OCI-LY1 (cell line): Measurements from ENCODE around the gene DDX1.

Source experiments
- H2AFZ ChIP-seq: fragments of 200-600 bp; sonication (generic), shearing (Covaris generic); 2 replicates; pipeline ENCODE4 v1.6.0; 2014; ENCODE audit warnings: antibody characterized with exemption, mild to moderate bottlenecking, low read length
- H3F3A ChIP-seq: fragments of 200-600 bp; sonication (generic), shearing (Covaris generic); 2 replicates; pipeline ENCODE4 v1.6.0; 2014; ENCODE audit warnings: mild to moderate bottlenecking, antibody characterized with exemption, low read length, moderate library complexity; ENCODE audit not compliant: insufficient read depth
- H3K27ac ChIP-seq: fragments of 200-600 bp; sonication (generic); 2 replicates; pipeline ENCODE4 v1.5.1; 2014; ENCODE audit warnings: low read length, mixed run types, mild to moderate bottlenecking, low read depth; ENCODE audit not compliant: poor library complexity, severe bottlenecking
- H3K27me3 ChIP-seq: fragments of 200-600 bp; sonication (generic); 2 replicates; pipeline ENCODE4 v1.6.0; 2014; ENCODE audit warnings: antibody characterized with exemption, mild to moderate bottlenecking, low read length, moderate library complexity; ENCODE audit not compliant: insufficient read depth
- H3K36me3 ChIP-seq: fragments of 200-600 bp; sonication (generic); 2 replicates; pipeline ENCODE4 v1.6.1; 2014; ENCODE audit warnings: mild to moderate bottlenecking, antibody characterized with exemption, low read length, moderate library complexity, mixed read lengths; ENCODE audit not compliant: insufficient read depth
- H3K4me1 ChIP-seq: fragments of 200-600 bp; sonication (generic); 2 replicates; pipeline ENCODE4 v1.5.1; 2014; ENCODE audit warnings: mild to moderate bottlenecking, low read length, moderate library complexity; ENCODE audit not compliant: insufficient read depth, severe bottlenecking
- H3K4me2 ChIP-seq: fragments of 200-600 bp; sonication (generic), shearing (Covaris generic); 2 replicates; pipeline ENCODE4 v1.6.1; 2014; ENCODE audit warnings: low read length
- H3K4me3 ChIP-seq: fragments of 200-600 bp; sonication (generic); 2 replicates; pipeline ENCODE4 v1.5.1; 2014; ENCODE audit warnings: low read length, low read depth, mild to moderate bottlenecking, mixed read lengths; ENCODE audit not compliant: poor library complexity, severe bottlenecking
- H3K79me2 ChIP-seq: fragments of 200-600 bp; shearing (Covaris generic); 2 replicates; pipeline ENCODE4 v1.6.1; 2016; ENCODE audit warnings: mixed run types, low read length, mixed read lengths; ENCODE audit not compliant: insufficient read depth
- H3K9ac ChIP-seq: fragments of 200-600 bp; sonication (generic), shearing (Covaris generic); 2 replicates; pipeline ENCODE4 v1.6.1; 2014; ENCODE audit warnings: mild to moderate bottlenecking, low read length, mixed read lengths
- H3K9me2 ChIP-seq: fragments of 200-600 bp; sonication (generic), shearing (Covaris generic); 2 replicates; pipeline ENCODE4 v1.6.1; 2014; ENCODE audit warnings: low read depth, mild to moderate bottlenecking, low read length, mixed read lengths
- H3K9me3 ChIP-seq: fragments of 200-600 bp; shearing (Covaris generic); 2 replicates; pipeline ENCODE4 v1.6.1; 2014; ENCODE audit warnings: low read length, mixed read lengths
- H4K20me1 ChIP-seq: fragments of 200-600 bp; sonication (generic), shearing (Covaris generic); 2 replicates; pipeline ENCODE4 v1.6.0; 2016; ENCODE audit warnings: mild to moderate bottlenecking, low read length; ENCODE audit not compliant: insufficient read depth
- CTCF ChIP-seq: fragments of 200-600 bp; sonication (generic), shearing (Covaris generic); IDR thresholded peaks from 2 replicates; pipeline ENCODE4 v1.5.1; 2017; ENCODE audit warnings: mild to moderate bottlenecking, antibody characterized with exemption, low read length, moderate library complexity, mixed read lengths
- EZH2 ChIP-seq: fragments of 200-600 bp; sonication (generic), shearing (Covaris generic); IDR thresholded peaks from 2 replicates; pipeline ENCODE4 v1.8.0; 2017; ENCODE audit warnings: borderline replicate concordance, mixed run types, mild to moderate bottlenecking, antibody characterized with exemption, low read length, moderate library complexity, mixed read lengths

Gene DDX1

DNA sequence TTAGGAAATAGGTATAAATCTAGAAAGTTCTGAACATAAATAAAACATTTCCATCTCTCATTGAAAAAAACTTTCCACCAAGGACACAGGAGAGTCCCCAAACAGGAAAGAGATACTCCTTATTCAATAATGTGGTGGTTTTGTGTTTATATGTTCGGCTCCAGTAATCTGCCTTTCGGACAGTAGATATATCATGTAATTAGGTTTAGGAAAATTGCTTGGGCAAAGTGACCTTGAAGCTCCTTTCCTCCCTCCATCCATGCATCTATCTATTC, 69.6 kb downstream of the DDX1 start:
- Histone ChIP-seq H3K4me3 (no peak overlapping the region), H4K20me1 (no peaks in the 10 kb centered on the region), H2AFZ (no peak overlapping the region), H3K4me1 (no peaks in the 10 kb centered on the region), H3K9me2 (no peaks in the 10 kb centered on the region), H3K27ac (no peak overlapping the region), H3F3A (no peaks in the 10 kb centered on the region), H3K79me2 (no peaks in the 10 kb centered on the region), H3K4me2 (no peak overlapping the region), H3K9me3 (no peaks in the 10 kb centered on the region), H3K36me3 (no peaks in the 10 kb centered on the region), H3K27me3 (peaks cover 5% of the 10 kb centered on the region; the same call in 1 of the 2 replicates), H3K9ac (no peak overlapping the region)
- TF ChIP-seq EZH2 (no peak), CTCF (no peak)

DNA sequence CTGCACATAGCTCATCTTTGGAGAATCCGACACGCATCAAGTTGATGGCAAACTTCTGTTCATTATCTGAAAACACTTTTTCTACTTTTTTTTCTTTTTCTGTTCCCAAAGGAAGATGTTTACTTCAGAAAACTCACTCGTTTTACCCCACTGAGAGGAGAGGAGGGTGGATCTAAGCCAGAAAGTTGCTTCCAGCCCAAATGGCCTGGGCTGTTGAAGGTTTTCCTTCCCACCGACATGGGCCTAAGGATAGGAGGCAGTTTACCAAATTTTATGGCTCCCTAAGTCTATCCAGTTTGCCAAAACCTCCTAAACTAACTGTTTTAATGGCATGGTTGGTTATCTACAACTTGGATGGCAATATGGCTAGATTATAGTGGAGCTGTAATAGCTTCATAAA, 70.4 kb downstream of the DDX1 start:
- Histone ChIP-seq H3K79me2 (no peaks in the 10 kb centered on the region), H3K4me2 (no peak overlapping the region), H3K27ac (no peak overlapping the region), H3K27me3 (peaks cover 5% of the 10 kb centered on the region; the same call in 1 of the 2 replicates), H3K9me3 (no peaks in the 10 kb centered on the region), H2AFZ (no peak overlapping the region), H3K4me3 (no peak overlapping the region), H4K20me1 (no peaks in the 10 kb centered on the region), H3K9me2 (no peaks in the 10 kb centered on the region), H3K4me1 (no peaks in the 10 kb centered on the region), H3K36me3 (no peaks in the 10 kb centered on the region), H3K9ac (no peak overlapping the region), H3F3A (no peaks in the 10 kb centered on the region)
- TF ChIP-seq EZH2 (no peak), CTCF (no peak)

- Histone ChIP-seq H3K9me3 (no peaks in the 10 kb centered on the region), H3K27me3 (peaks cover 5% of the 10 kb centered on the region; the same call in 1 of the 2 replicates), H3K4me2 (no peak overlapping the region), H3K4me3 (no peak overlapping the region), H3K4me1 (no peaks in the 10 kb centered on the region), H3K27ac (no peak overlapping the region), H3F3A (no peaks in the 10 kb centered on the region), H3K36me3 (no peaks in the 10 kb centered on the region), H3K79me2 (no peaks in the 10 kb centered on the region), H2AFZ (no peak overlapping the region), H4K20me1 (no peaks in the 10 kb centered on the region), H3K9ac (no peak overlapping the region), H3K9me2 (no peaks in the 10 kb centered on the region)
- TF ChIP-seq CTCF: no peak
Measured at GRCh38 chr2:15662579-15662978, 70.9 kb downstream of the DDX1 start.
